HepG2 (cell line): ENCODE results near the gene DSN1. TPM values are rescaled to one million over a fixed set of nuclear protein-coding genes. Genes with fewer than 3 reads are reported as not detected.
A peak's percentile ranks its signal among the peaks of the same experiment; 100 is the strongest.

Experiments
- AKAP8 ChIP-seq: sonication (generic); formaldehyde crosslinking; IDR thresholded peaks from 2 replicates; pipeline ENCODE4 v1.5.1; 2020; ENCODE audit warnings: mild to moderate bottlenecking, missing genetic modification reagents
- CC2D1A ChIP-seq: sonication (generic); formaldehyde crosslinking; IDR thresholded peaks from 2 replicates; pipeline ENCODE4 v1.8.1; 2023; ENCODE audit warnings: mild to moderate bottlenecking, missing genetic modification reagents
- CEBPG ChIP-seq: IDR thresholded peaks from 2 replicates; pipeline ENCODE4 v1.6.1; 2016
- EED ChIP-seq: sonication (generic); formaldehyde crosslinking; IDR thresholded peaks from 2 replicates; pipeline ENCODE4 v1.5.0; 2020; ENCODE audit warnings: mild to moderate bottlenecking, missing genetic modification reagents
- GABPA ChIP-seq, 2 experiments: IDR thresholded peaks; 2 replicates each; pipeline ENCODE4 v1.6.1; 2011 to 2016; ENCODE audit warnings: low read depth in 2 of 2, low read length in 1 of 2, missing biosample characterization in 1 of 2, missing genetic modification characterization in 1 of 2
- GZF1 ChIP-seq: sonication (generic); formaldehyde crosslinking; IDR thresholded peaks from 2 replicates; pipeline ENCODE4 v1.5.1; 2020; ENCODE audit warnings: mild to moderate bottlenecking, missing genetic modification reagents
- HNRNPLL ChIP-seq: fragments of 200-400 bp; formaldehyde crosslinking; IDR thresholded peaks from 2 replicates; pipeline ENCODE4 v1.6.1; 2017; ENCODE audit warnings: mild to moderate bottlenecking, low read depth, low read length; ENCODE audit not compliant: poor library complexity, severe bottlenecking
- KDM2A ChIP-seq: sonication (generic); formaldehyde crosslinking; IDR thresholded peaks from 2 replicates; pipeline ENCODE4 v1.4.0; 2020; ENCODE audit warnings: low read depth, missing genetic modification reagents, borderline replicate concordance
- LCORL ChIP-seq, 2 experiments: fragments of 450-650 bp in 1 of 2; sonication (generic) in 1 of 2; formaldehyde crosslinking in 1 of 2; IDR thresholded peaks; 2 replicates each; pipeline versions ENCODE4 v1.5.0 to v1.6.1; 2017 to 2020; ENCODE audit warnings: antibody characterized with exemption in 1 of 2, missing genetic modification reagents in 1 of 2
- MED1 ChIP-seq: sonication (generic); formaldehyde crosslinking; IDR thresholded peaks from 2 replicates; pipeline ENCODE4 v1.4.0; 2020; ENCODE audit warnings: missing genetic modification reagents
- NCOA2 ChIP-seq: sonication (generic); formaldehyde crosslinking; IDR thresholded peaks from 2 replicates; pipeline ENCODE4 v1.8.0; 2022; ENCODE audit warnings: inconsistent platforms
- NFIC ChIP-seq: IDR thresholded peaks from 2 replicates; pipeline ENCODE4 v1.6.1; 2012; ENCODE audit warnings: mild to moderate bottlenecking, low read length, inconsistent platforms
- NR1H2 ChIP-seq: sonication (generic); formaldehyde crosslinking; IDR thresholded peaks from 2 replicates; pipeline ENCODE4 v1.8.1; 2022; ENCODE audit warnings: low read depth, missing genetic modification reagents, borderline replicate concordance
- POGZ ChIP-seq: sonication (generic); formaldehyde crosslinking; IDR thresholded peaks from 2 replicates; pipeline ENCODE4 v1.4.0; 2020; ENCODE audit warnings: mild to moderate bottlenecking, missing genetic modification reagents
- RFX3 ChIP-seq: IDR thresholded peaks from 2 replicates; pipeline ENCODE4 v1.6.1; 2016; ENCODE audit warnings: missing biosample characterization, missing genetic modification reagents
- SRY ChIP-seq: sonication (generic); formaldehyde crosslinking; IDR thresholded peaks from 2 replicates; pipeline ENCODE4 v1.8.0; 2022; ENCODE audit warnings: mild to moderate bottlenecking, missing genetic modification reagents
- ZFP36L2 ChIP-seq: sonication (generic); formaldehyde crosslinking; IDR thresholded peaks from 2 replicates; pipeline ENCODE4 v1.4.0; 2020; ENCODE audit warnings: missing genetic modification reagents
- ZMYM4 ChIP-seq: sonication (generic); formaldehyde crosslinking; IDR thresholded peaks from 2 replicates; pipeline ENCODE4 v1.8.1; 2023; ENCODE audit warnings: mild to moderate bottlenecking, missing genetic modification reagents
- ZNF224 ChIP-seq: sonication (generic); formaldehyde crosslinking; IDR thresholded peaks from 2 replicates; pipeline ENCODE4 v1.5.0; 2020; ENCODE audit warnings: mild to moderate bottlenecking, missing genetic modification reagents
- ZNF260 ChIP-seq: sonication (generic); formaldehyde crosslinking; IDR thresholded peaks from 2 replicates; pipeline ENCODE4 v1.4.0; 2020; ENCODE audit warnings: missing genetic modification reagents, low read depth, mild to moderate bottlenecking, borderline replicate concordance
- ZNF317 ChIP-seq: sonication (generic); formaldehyde crosslinking; IDR thresholded peaks from 2 replicates; pipeline ENCODE4 v1.5.0; 2020; ENCODE audit warnings: mild to moderate bottlenecking, missing genetic modification reagents
- ZNF383 ChIP-seq: sonication (generic); formaldehyde crosslinking; IDR thresholded peaks from 2 replicates; pipeline ENCODE4 v1.4.0; 2020; ENCODE audit warnings: missing genetic modification reagents, mild to moderate bottlenecking, borderline replicate concordance
- ZNF564 ChIP-seq: sonication (generic); formaldehyde crosslinking; IDR thresholded peaks from 2 replicates; pipeline ENCODE4 v1.8.1; 2023; ENCODE audit warnings: mild to moderate bottlenecking, missing genetic modification reagents
- polyA plus RNA-seq, 8 experiments: library from polyadenylated mRNA; depleted of rRNA in 3 of 8; stranded (reverse) in 7 of 8; unstranded in 1 of 8; fragments of >200 nt; fragmentation: Illumina TruSeq in 4 of 8; extraction: Trizol in 4 of 8; gene quantifications; 2 replicates each; pipeline versions ENCODE4 v1.2.1 to v1.2.3, GENCODE V29; 2011 to 2016; ENCODE audit warnings: low read depth in 4 of 8, missing spikeins in 1 of 8, mixed read lengths in 1 of 8; ENCODE audit not compliant: insufficient read depth in 1 of 8
- total RNA-seq, 5 experiments: library from RNA; depleted of rRNA; stranded (reverse); fragments of >200 nt; fragmentation: Illumina TruSeq; extraction: Trizol; gene quantifications; 2 replicates each; pipeline ENCODE4 v1.2.3, GENCODE V29; 2016; ENCODE audit warnings: low read depth in 1 of 5
- TF ChIP-seq, protein P1 (sequence below): sonication (generic); formaldehyde crosslinking; IDR thresholded peaks from 2 replicates; pipeline ENCODE4 v1.9.0; 2021; ENCODE audit warnings: missing genetic modification reagents, borderline replicate concordance
- TF ChIP-seq, protein P2 (sequence below): sonication (generic); formaldehyde crosslinking; IDR thresholded peaks from 2 replicates; pipeline ENCODE4 v1.9.0; 2021; ENCODE audit warnings: missing genetic modification reagents, mild to moderate bottlenecking, borderline replicate concordance

Gene DSN1
- total and polyA plus RNA-seq, 2 of the 13 experiments (the other 11 are each of a cell fraction or from before 2014, with no cell fraction given), result 18.7 to 53.7 TPM

DNA sequence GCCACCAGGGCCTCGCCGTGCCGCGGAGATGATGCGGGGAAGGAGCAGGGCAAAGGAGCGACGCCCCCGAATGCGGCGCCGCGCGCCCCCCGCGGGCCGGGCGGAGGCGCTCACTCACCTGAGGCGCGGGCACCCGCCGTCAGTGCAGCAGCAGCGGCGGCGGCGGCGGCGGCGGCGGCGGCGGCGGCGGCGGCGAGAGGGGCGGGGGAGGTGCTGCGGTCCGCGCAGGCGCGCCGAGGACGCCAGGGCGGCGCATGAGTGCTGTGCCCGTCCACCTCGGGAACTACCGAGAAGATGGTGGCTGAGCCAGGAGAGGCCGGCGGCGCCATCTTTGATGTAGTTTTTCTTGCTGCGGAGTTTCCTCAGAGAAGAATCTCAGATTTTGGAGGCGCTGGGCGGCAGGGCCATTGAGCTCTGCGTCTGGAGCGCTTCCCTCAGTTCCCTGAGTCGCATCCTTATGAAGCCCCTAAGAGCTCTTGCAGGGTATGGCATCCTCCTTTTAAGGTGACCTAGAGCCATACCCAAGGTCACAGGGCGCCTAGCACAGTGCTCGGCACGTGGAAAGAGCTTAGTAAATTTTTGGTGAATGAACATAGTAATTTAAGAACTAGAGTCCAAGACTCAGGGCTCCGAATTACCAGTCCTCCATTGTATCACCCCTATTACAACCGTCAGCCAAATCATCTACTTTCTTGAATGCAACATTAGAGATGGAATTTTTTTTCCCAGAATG is 27.5 kb downstream of the DSN1 start, which contains the start of gene NDRG3 (continued):
- TF ChIP-seq ZMYM4 (CRISPR knock-in tag) (peak; percentile 45; the same call in 1 of the 2 replicates), ZNF564 (CRISPR knock-in tag) (no peak), ZFP36L2 (CRISPR knock-in tag) (no peak), RFX3 (CRISPR knock-in tag) (no peak), SRY (CRISPR knock-in tag) (peak; percentile 5; the same call in 1 of the 2 replicates), KDM2A (no peak), NR1H2 (CRISPR knock-in tag) (no peak), MED1 (peak; percentile 33), GABPA (IDR thresholded peaks at IDR 0.05; ENCODE audit: low read depth, low read length) (no peak), GABPA (CRISPR knock-in tag; IDR thresholded peaks at IDR 0.05; ENCODE audit: low read depth) (0 out of 2 replicates have a peak, but pooled peaks have one; percentile 16), HNRNPLL (peak; percentile 89), ZNF383 (no peak), EED (CRISPR knock-in tag) (no peak), CC2D1A (0 out of 2 replicates have a peak, but pooled peaks have one; percentile 34), POGZ (CRISPR knock-in tag) (peak; percentile 12; the same call in 1 of the 2 replicates), ZNF317 (peak; percentile 67), NCOA2 (CRISPR knock-in tag) (no peak), NFIC (no peak), ZNF260 (CRISPR knock-in tag) (no peak), GZF1 (no peak), AKAP8 (CRISPR knock-in tag) (no peak), LCORL (IDR thresholded peaks at IDR 0.05) (no peak), LCORL (CRISPR knock-in tag; IDR thresholded peaks at IDR 0.05) (0 out of 2 replicates have a peak, but pooled peaks have one; percentile 67), ZNF224 (CRISPR knock-in tag) (no peak), CEBPG (CRISPR knock-in tag) (no peak)
- TF ChIP-seq, protein P1, sequence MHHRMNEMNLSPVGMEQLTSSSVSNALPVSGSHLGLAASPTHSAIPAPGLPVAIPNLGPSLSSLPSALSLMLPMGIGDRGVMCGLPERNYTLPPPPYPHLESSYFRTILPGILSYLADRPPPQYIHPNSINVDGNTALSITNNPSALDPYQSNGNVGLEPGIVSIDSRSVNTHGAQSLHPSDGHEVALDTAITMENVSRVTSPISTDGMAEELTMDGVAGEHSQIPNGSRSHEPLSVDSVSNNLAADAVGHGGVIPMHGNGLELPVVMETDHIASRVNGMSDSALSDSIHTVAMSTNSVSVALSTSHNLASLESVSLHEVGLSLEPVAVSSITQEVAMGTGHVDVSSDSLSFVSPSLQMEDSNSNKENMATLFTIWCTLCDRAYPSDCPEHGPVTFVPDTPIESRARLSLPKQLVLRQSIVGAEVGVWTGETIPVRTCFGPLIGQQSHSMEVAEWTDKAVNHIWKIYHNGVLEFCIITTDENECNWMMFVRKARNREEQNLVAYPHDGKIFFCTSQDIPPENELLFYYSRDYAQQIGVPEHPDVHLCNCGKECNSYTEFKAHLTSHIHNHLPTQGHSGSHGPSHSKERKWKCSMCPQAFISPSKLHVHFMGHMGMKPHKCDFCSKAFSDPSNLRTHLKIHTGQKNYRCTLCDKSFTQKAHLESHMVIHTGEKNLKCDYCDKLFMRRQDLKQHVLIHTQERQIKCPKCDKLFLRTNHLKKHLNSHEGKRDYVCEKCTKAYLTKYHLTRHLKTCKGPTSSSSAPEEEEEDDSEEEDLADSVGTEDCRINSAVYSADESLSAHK, result no peak; the same call in 1 of the 2 replicates
- TF ChIP-seq, protein P2, sequence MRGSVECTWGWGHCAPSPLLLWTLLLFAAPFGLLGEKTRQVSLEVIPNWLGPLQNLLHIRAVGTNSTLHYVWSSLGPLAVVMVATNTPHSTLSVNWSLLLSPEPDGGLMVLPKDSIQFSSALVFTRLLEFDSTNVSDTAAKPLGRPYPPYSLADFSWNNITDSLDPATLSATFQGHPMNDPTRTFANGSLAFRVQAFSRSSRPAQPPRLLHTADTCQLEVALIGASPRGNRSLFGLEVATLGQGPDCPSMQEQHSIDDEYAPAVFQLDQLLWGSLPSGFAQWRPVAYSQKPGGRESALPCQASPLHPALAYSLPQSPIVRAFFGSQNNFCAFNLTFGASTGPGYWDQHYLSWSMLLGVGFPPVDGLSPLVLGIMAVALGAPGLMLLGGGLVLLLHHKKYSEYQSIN, result no peak
